TTC549 (cell line): Measurements from ENCODE around the gene NPAS3.

Experiments used
- FAIRE-seq: peaks from 2 replicates; lab custom pipeline; 2012; peaks lifted over from hg19 to GRCh38; lab: Jason Lieb, UNC

NPAS3 gene

GRCh38 chr14:33016613-33017012, 77.9 kb downstream of the NPAS3 start:
- no peak for FAIRE-seq

GRCh38 chr14:33017016-33017415, 78.3 kb downstream of the NPAS3 start:
- no peak for FAIRE-seq

GRCh38 chr14:33019346-33019745, 80.7 kb downstream of the NPAS3 start:
- FAIRE-seq, result no peak

DNA sequence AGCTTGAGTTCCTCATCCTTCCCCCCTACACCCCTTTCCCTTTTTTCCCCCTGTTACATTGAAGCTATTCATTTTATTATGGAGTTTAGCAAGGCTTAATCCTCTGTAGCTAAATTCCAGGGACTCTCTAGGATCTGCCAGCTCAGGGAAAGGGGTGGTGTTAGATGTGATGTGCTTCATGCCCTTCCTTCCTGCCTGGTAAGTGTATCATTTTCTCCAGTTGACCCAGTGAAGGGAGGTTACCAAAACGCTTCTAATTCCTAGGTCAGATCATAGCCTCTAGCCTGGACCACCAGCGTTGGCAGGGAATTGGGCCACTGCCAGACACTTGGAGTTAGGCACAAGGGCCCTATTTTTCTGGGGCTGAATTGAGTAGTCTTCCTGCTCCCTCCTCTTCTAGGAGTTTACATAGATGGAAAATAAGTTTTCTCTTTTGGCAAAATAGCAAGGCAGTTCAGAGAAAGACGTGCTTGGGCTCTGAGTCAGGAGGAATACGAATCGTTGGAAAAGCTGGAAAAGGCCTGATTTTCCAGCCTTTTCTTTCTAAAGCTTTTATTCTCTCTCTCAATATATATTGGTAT, 88.3 kb downstream of the NPAS3 start:
- no peak for FAIRE-seq

- no peak for FAIRE-seq
These were observed 90.8 kb downstream of the NPAS3 start for GRCh38 chr14:33029511-33029910.

- FAIRE-seq, result no peak
These were observed 91.7 kb downstream of the NPAS3 start for GRCh38 chr14:33030386-33030785.

- FAIRE-seq, result no peak
These were observed 96.9 kb downstream of the NPAS3 start for GRCh38 chr14:33035416-33036194.

GRCh38 chr14:33039311-33039710, 100.6 kb downstream of the NPAS3 start:
- FAIRE-seq, result no peak

- FAIRE-seq, result no peak
These were observed 101.9 kb downstream of the NPAS3 start for GRCh38 chr14:33040372-33041140.

- FAIRE-seq, result no peak
These were observed 103.9 kb downstream of the NPAS3 start for GRCh38 chr14:33042591-33042990.

DNA sequence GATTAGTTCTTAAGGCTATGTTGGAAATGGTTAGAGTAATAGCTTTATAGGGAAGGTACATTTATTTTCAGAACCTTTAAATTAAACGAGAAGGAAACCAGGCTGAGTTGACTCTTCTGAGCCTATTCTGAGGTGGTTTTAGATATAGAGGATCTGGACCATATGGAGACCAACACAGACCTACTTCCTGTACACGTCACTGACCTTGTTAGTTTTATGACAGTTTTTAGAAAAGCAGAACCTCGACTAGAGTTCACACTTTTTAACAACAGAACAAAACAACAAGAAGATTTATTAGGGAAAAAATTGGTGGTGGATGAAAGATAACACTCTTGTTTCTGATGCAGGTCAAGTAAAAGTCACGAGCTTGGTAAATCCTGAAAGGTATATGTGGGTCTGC, 107.1 kb downstream of the NPAS3 start:
- no peak for FAIRE-seq

- no peak for FAIRE-seq
These were observed 114.3 kb downstream of the NPAS3 start for GRCh38 chr14:33052943-33053342.

DNA sequence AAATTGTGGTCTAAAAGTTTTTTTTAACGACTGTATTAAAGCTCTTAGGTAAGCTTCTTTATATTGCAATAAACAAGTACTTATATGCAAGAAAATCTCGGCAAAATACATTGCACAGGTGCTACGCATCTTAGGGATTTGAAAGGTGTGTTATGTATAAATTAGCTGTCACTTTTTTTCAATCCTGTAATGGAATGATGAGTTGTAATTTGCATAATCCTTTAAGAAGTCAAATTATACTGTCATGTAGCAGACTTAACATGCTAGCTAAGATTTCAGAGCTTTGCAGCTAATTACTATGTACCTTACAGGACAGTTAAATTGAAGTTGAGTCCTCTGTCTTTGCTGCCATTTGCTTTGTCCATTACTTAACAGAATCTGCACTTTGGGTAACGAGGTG, 117.5 kb downstream of the NPAS3 start:
- no peak for FAIRE-seq

- FAIRE-seq, result no peak
These were observed 118.9 kb downstream of the NPAS3 start for GRCh38 chr14:33057585-33057984.

DNA sequence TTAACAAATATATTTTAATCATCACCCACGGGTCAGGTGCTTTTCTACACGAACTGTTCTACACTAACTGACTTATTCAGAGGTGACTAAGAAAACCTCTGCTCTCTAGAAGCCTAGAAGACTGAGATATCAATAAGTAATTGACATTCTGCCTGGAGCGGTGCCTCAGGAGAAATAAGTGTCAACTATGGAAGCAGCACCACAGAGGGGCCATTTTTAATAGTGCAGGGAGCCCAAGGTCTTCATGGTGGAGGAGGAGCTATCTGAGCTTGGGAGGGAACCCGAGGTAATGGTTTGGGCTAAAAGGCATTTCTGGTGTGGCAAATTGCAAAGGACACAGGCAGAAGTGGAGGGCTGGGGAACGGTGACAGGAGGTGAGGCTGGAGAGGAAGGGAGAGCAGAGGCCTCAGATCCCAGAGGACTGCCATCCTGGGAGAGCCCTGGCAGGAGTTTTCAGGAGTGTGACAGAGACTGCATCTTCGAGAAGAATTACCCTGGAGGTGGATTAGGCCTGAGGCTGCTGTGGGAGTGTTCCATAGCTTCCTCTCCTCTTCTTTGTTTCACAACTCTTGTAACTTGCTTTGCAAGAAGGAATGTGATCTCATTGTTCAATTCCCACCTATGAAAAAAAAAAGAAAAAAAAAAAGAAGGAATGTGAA, 123.1 kb downstream of the NPAS3 start:
- FAIRE-seq, result no peak

GRCh38 chr14:33062476-33062875, 123.8 kb downstream of the NPAS3 start:
- no peak for FAIRE-seq

DNA sequence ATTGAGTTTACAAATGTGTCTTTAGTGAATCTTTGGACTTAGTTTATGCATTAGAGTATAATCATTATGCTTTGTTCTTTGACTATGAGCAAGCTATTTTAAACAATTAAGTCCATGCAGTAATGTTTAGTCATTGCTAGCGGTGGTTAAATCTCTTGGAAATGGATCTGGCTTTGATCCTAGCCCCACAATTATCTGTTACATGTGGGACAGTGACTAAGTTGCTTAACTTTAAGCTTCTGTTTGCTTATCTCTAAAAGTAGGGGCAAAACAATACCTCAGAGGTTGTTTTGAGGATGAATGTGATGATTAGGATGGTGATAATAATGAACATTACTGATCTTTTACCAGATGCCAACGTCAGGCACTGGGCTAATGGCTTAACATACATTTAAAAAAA, 124.2 kb downstream of the NPAS3 start:
- no peak for FAIRE-seq

GRCh38 chr14:33063521-33063920, 124.8 kb downstream of the NPAS3 start:
- no peak for FAIRE-seq

DNA sequence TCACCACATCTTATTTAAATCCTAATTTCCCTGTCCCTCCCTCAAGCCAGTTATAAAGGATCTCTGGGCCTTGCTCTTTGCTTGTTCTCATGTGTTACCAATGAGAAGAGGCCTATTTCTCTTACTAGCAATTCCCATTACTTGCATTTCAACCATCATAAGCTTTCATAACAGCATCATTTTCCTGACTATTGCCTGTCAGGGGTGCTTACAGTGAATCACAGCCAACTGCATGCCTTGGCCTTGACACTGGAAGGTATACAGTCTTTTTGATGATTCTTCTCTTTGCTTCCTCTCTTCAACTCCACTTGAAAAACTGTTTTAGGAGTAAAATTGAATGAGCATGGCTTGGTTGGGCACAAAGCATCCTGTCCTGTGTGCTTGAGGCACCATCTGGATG, 127.0 kb downstream of the NPAS3 start:
- no peak for FAIRE-seq

GRCh38 chr14:33068040-33068439, 129.4 kb downstream of the NPAS3 start:
- FAIRE-seq, result no peak

DNA sequence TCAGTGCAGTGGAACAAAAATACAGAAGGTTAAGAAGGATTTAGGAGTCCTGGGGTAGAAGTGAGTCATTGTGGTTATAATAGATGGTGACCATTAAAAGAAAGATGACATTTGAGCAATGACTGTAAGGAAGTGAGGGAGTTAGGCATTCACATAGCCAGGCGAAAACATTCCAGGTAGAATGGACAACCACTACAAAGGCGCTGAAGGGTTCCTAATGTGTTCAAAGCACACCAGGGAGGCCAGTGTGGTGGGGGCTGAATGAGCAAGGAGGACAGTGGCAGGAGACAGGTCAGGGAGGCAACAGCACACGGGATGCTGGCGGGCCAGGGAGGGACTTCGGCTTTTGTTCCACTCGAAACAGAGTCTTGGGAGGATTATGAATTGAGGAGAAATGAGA, 129.9 kb downstream of the NPAS3 start:
- FAIRE-seq, result no peak

GRCh38 chr14:33070475-33070874, 131.8 kb downstream of the NPAS3 start:
- no peak for FAIRE-seq

DNA sequence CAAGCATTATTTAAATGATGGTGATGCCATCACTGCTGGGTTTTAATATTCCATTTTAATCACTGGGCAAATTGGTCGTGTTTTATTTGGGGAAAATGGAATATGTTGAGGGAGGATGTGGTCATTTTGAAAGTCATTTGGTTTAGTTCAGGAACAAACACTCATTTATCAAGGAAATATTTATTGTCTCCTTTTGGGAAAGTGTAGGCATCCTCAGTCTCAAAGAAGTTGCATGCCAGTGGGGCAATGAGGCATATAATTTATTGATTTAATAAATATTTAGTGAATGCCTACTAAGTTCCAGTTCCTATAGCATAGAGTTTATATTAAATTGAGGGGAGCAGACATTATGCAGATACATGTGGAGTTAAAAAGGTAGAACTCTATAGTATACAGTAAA, 134.3 kb downstream of the NPAS3 start:
- FAIRE-seq, result no peak
